ENCODE results near the gene PM20D2.

DNA sequence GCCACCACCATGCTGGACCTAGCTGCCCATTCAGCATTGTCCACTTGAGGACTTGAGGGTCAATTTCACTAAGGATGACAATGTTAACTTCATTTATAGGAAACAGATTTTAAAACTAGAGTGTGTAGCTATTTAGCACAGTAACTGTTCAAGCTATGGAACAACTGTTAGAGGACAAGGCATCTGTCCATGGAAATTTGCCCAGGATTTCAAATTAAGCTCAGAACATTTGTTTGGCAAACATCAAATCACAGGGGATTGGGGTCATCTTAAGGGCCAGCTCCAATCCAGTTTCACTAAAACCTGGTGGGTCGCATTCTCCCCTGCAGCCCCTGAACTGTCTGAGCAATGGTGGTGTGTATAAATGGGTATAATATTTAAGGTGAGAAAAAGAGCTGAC, 35.1 kb downstream of the PM20D2 start:
- TF ChIP-seq CTCF (conservative IDR thresholded peaks at IDR 0.05 in 1 of 2, IDR thresholded peaks at IDR 0.05 in 1 of 2; ENCODE audit: low read depth in 1 of 2, low read length in 2 of 2) (no peak), EZH2 (IDR thresholded peaks at IDR 0.05; ENCODE audit: low read length, missing control alignments) (no peak)
